ENCODE data around the gene CYP2W1. TPM values are rescaled to one million over a fixed set of nuclear protein-coding genes. Genes with fewer than 3 reads are reported as not detected.

Gene CYP2W1
- total RNA-seq, 1 donor from 2014 or later: not detected

- no peak for DNase-seq (ENCODE audit: extremely low spot score, unreplicated experiment)
- no peaks in the 10 kb centered on the region for H3K27me3 Mint-ChIP-seq (ENCODE audit: unreplicated experiment)
- no peaks in the 10 kb centered on the region for H3K9me3 Mint-ChIP-seq (ENCODE audit: unreplicated experiment)
- no peaks in the 10 kb centered on the region for H3K4me1 Mint-ChIP-seq (ENCODE audit: unreplicated experiment)
- TF ChIP-seq, protein P1, sequence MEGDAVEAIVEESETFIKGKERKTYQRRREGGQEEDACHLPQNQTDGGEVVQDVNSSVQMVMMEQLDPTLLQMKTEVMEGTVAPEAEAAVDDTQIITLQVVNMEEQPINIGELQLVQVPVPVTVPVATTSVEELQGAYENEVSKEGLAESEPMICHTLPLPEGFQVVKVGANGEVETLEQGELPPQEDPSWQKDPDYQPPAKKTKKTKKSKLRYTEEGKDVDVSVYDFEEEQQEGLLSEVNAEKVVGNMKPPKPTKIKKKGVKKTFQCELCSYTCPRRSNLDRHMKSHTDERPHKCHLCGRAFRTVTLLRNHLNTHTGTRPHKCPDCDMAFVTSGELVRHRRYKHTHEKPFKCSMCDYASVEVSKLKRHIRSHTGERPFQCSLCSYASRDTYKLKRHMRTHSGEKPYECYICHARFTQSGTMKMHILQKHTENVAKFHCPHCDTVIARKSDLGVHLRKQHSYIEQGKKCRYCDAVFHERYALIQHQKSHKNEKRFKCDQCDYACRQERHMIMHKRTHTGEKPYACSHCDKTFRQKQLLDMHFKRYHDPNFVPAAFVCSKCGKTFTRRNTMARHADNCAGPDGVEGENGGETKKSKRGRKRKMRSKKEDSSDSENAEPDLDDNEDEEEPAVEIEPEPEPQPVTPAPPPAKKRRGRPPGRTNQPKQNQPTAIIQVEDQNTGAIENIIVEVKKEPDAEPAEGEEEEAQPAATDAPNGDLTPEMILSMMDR (IDR thresholded peaks at IDR 0.05): no peak
- H3K4me3 Mint-ChIP-seq (ENCODE audit: unreplicated experiment): no peak overlapping the region
- peaks cover 7% of the 10 kb centered on the region for H3K36me3 Mint-ChIP-seq (ENCODE audit: unreplicated experiment)
- H3K27ac Mint-ChIP-seq (ENCODE audit: unreplicated experiment): no peak overlapping the region
Measured at GRCh38 chr7:1012004-1012715, 29.2 kb downstream of the CYP2W1 start.

GRCh38 chr7:1012716-1013095, 29.7 kb downstream of the CYP2W1 start:
- TF ChIP-seq, protein P1 (IDR thresholded peaks at IDR 0.05): no peak
- no peaks in the 10 kb centered on the region for H3K9me3 Mint-ChIP-seq (ENCODE audit: unreplicated experiment)
- H3K27ac Mint-ChIP-seq (ENCODE audit: unreplicated experiment): no peak overlapping the region
- H3K4me1 Mint-ChIP-seq (ENCODE audit: unreplicated experiment): no peaks in the 10 kb centered on the region
- peaks cover 7% of the 10 kb centered on the region for H3K36me3 Mint-ChIP-seq (ENCODE audit: unreplicated experiment)
- no peaks in the 10 kb centered on the region for H3K27me3 Mint-ChIP-seq (ENCODE audit: unreplicated experiment)
- DNase-seq (ENCODE audit: extremely low spot score, unreplicated experiment): no peak
- no peak overlapping the region for H3K4me3 Mint-ChIP-seq (ENCODE audit: unreplicated experiment)

- H3K27me3 Mint-ChIP-seq (ENCODE audit: unreplicated experiment): no peaks in the 10 kb centered on the region
- H3K9me3 Mint-ChIP-seq (ENCODE audit: unreplicated experiment): no peaks in the 10 kb centered on the region
- H3K27ac Mint-ChIP-seq (ENCODE audit: unreplicated experiment): no peak overlapping the region
- TF ChIP-seq, protein P1 (IDR thresholded peaks at IDR 0.05): no peak
- peaks cover 9% of the 10 kb centered on the region for H3K36me3 Mint-ChIP-seq (ENCODE audit: unreplicated experiment)
- H3K4me1 Mint-ChIP-seq (ENCODE audit: unreplicated experiment): no peaks in the 10 kb centered on the region
- no peak for DNase-seq (ENCODE audit: extremely low spot score, unreplicated experiment)
- no peak overlapping the region for H3K4me3 Mint-ChIP-seq (ENCODE audit: unreplicated experiment)
Measured at GRCh38 chr7:1013581-1013980, 30.6 kb downstream of the CYP2W1 start.

DNA sequence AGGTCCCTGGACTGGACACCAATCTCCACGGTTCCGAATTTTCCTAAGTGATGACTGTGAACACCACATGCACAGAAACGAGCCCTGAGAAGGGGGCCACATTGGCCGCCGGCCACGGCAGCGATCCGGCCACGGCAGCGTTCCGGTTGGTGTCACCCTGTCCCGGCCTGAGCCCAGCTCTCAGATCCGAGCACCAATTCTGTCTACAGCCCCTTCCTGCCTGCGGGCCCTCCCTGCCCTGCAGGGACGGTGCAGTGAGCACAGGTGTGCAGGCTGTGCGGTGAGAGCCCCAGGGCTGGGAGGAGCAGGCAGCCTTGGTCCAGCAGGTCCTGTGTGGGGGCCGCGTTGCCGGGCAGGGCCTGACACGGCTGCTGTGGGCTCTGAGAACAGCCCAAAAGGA, 31.7 kb downstream of the CYP2W1 start:
- peaks cover 8% of the 10 kb centered on the region for H3K36me3 Mint-ChIP-seq (ENCODE audit: unreplicated experiment)
- TF ChIP-seq, protein P1 (IDR thresholded peaks at IDR 0.05): no peak
- no peaks in the 10 kb centered on the region for H3K4me1 Mint-ChIP-seq (ENCODE audit: unreplicated experiment)
- H3K27me3 Mint-ChIP-seq (ENCODE audit: unreplicated experiment): no peaks in the 10 kb centered on the region
- DNase-seq (ENCODE audit: extremely low spot score, unreplicated experiment): no peak
- H3K4me3 Mint-ChIP-seq (ENCODE audit: unreplicated experiment): no peak overlapping the region
- H3K9me3 Mint-ChIP-seq (ENCODE audit: unreplicated experiment): no peaks in the 10 kb centered on the region
- H3K27ac Mint-ChIP-seq (ENCODE audit: unreplicated experiment): no peak overlapping the region

DNA sequence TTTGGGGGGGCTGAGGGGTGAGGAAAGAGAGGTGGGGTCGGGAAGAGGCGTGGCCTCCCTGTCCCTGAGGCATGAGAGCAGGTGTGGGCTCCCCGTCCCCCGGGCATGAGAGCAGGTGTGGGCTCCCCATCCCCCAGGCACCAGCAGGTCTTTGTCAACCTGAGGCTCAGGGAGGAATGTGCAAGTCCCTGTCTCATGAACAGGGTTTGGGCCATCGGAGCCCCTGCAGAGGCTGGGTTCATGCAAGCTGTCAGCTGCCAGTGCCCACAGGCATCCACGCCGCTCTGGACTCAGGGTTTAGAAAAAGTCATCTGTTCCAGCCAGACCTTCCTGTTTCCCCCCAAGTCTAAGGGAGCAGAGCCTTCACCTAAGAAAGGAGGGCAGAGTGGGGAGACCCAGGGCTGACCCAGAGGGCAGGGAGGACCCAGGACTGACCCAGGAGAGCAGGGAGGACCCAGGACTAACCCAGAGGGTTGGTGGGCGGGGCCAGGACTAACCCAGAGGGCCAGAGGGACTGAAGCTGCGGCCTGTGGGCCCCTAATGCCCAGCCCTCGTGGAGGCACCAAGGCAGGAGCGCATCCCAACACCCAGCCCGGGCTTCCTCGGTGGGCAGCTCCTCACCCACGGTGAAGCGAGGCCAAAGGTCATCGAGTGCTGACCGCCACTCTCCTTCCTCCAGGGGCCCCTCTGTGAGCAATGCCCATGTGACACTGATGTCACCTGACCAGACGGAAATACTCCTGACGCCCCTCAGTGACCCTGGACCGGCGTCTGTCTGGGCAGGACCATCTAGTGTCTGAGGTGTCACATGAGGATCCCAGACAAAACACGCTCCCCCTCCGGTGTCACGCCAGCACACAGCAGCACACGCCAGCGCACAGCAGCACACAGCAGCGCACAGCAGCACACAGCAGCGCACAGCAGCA, 32.5 kb downstream of the CYP2W1 start:
- no peak for DNase-seq (ENCODE audit: extremely low spot score, unreplicated experiment)
- Mint-ChIP-seq H3K36me3 (ENCODE audit: unreplicated experiment) (peaks cover 4% of the 10 kb centered on the region), H3K27me3 (ENCODE audit: unreplicated experiment) (no peaks in the 10 kb centered on the region), H3K4me3 (ENCODE audit: unreplicated experiment) (no peak overlapping the region), H3K4me1 (ENCODE audit: unreplicated experiment) (no peaks in the 10 kb centered on the region), H3K9me3 (ENCODE audit: unreplicated experiment) (no peaks in the 10 kb centered on the region), H3K27ac (ENCODE audit: unreplicated experiment) (no peak overlapping the region)
- TF ChIP-seq, protein P1 (IDR thresholded peaks at IDR 0.05): no peak

All from osteocyte (in vitro differentiated cells).